GM12875 (cell line): ENCODE measurements around the gene EVX1.

Experiments used
- H3K4me3 ChIP-seq: one replicate; pipeline ENCODE4 v1.5.1; 2011; ENCODE audit warnings: low read depth, low read length, control low read depth
- TF ChIP-seq, protein P1 (sequence below): IDR thresholded peaks from 2 replicates; pipeline ENCODE4 v1.5.1; 2011; ENCODE audit warnings: low read depth, mild to moderate bottlenecking, control low read depth, inconsistent platforms, low read length, moderate library complexity, borderline replicate concordance; ENCODE audit not compliant: insufficient read depth

The EVX1 gene

GRCh38 chr7:27260211-27260610 lies 17.6 kb downstream of the EVX1 start:
- no peak overlapping the region for H3K4me3 ChIP-seq
- TF ChIP-seq, protein P1, sequence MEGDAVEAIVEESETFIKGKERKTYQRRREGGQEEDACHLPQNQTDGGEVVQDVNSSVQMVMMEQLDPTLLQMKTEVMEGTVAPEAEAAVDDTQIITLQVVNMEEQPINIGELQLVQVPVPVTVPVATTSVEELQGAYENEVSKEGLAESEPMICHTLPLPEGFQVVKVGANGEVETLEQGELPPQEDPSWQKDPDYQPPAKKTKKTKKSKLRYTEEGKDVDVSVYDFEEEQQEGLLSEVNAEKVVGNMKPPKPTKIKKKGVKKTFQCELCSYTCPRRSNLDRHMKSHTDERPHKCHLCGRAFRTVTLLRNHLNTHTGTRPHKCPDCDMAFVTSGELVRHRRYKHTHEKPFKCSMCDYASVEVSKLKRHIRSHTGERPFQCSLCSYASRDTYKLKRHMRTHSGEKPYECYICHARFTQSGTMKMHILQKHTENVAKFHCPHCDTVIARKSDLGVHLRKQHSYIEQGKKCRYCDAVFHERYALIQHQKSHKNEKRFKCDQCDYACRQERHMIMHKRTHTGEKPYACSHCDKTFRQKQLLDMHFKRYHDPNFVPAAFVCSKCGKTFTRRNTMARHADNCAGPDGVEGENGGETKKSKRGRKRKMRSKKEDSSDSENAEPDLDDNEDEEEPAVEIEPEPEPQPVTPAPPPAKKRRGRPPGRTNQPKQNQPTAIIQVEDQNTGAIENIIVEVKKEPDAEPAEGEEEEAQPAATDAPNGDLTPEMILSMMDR: no peak

GRCh38 chr7:27262121-27262520 lies 19.5 kb downstream of the EVX1 start:
- TF ChIP-seq, protein P1: no peak
- H3K4me3 ChIP-seq: no peak overlapping the region

GRCh38 chr7:27263781-27264180 lies 21.2 kb downstream of the EVX1 start:
- TF ChIP-seq, protein P1: no peak
- no peak overlapping the region for H3K4me3 ChIP-seq

- TF ChIP-seq, protein P1: no peak
- no peak overlapping the region for H3K4me3 ChIP-seq
Measured at GRCh38 chr7:27269455-27269854, 26.9 kb downstream of the EVX1 start.

DNA sequence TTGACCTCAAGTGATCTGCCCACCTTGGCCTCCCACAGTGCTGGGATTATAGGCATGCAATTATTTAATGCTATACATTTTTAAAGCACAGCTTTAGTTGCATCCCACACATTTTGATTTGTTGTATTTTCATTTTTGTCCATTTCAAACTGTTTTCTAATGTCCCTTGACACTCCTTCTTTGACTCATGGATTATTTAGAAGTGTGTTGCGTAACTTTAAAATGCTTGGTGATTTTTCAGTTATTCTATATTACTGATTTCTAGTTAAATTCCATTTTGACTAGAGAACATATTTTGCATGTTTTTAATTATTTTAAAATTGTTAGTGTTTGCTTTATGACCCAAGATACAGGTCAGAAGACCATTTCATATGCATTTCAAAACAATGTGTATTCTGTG lies 28.8 kb downstream of the EVX1 start:
- no peak overlapping the region for H3K4me3 ChIP-seq
- TF ChIP-seq, protein P1: no peak

GRCh38 chr7:27277628-27278027 lies 35.0 kb downstream of the EVX1 start:
- H3K4me3 ChIP-seq: no peak overlapping the region
- TF ChIP-seq, protein P1: no peak

DNA sequence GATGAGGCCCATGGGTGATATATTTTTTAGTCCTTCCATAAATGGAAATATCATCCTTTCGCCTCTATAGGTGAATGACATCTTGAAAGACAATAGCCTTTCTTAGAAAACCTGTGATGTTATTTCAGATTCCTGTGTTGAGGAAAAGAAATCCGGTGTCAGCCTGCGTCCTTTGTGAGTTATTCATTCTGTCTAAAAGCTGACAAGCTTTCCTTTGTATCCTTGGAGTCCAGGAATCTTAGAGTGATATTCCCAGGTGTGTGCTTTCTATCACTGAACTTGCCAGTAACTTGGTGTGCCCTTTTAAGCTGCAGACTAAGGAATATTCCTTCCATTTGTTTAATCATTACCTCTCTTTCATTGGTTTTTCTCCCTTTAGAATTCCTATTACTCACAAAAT lies 41.0 kb downstream of the EVX1 start:
- TF ChIP-seq, protein P1: no peak
- no peak overlapping the region for H3K4me3 ChIP-seq
